Glutamatergic neuron (in vitro differentiated cells): Measurements from ENCODE around the gene MRPL43. TPM values are rescaled to one million over a fixed set of nuclear protein-coding genes. Genes with fewer than 3 reads are reported as not detected.

Experiments used
- DNase-seq: peaks from one replicate; pipeline ENCODE4 v3.0.0; 2022
- H3K27ac Mint-ChIP-seq: one replicate; pipeline ENCODE4 v1.8.0; 2020; ENCODE audit warnings: mild to moderate bottlenecking, mixed read lengths, inconsistent platforms; ENCODE audit not compliant: unreplicated experiment
- H3K27me3 Mint-ChIP-seq: one replicate; pipeline ENCODE4 v1.8.0; 2020; ENCODE audit warnings: mild to moderate bottlenecking, moderate library complexity, mixed read lengths, inconsistent platforms; ENCODE audit not compliant: unreplicated experiment
- H3K36me3 Mint-ChIP-seq: one replicate; pipeline ENCODE4 v1.8.0; 2020; ENCODE audit warnings: mild to moderate bottlenecking, mixed read lengths, inconsistent platforms; ENCODE audit not compliant: unreplicated experiment
- H3K4me1 Mint-ChIP-seq: one replicate; pipeline ENCODE4 v1.8.0; 2020; ENCODE audit warnings: mild to moderate bottlenecking, low read depth, mixed read lengths, inconsistent platforms; ENCODE audit not compliant: unreplicated experiment
- H3K4me3 Mint-ChIP-seq: one replicate; pipeline ENCODE4 v1.8.0; 2020; ENCODE audit warnings: mild to moderate bottlenecking, mixed read lengths, inconsistent platforms; ENCODE audit not compliant: unreplicated experiment
- H3K9me3 Mint-ChIP-seq: one replicate; pipeline ENCODE4 v1.8.0; 2020; ENCODE audit warnings: mild to moderate bottlenecking, moderate library complexity, mixed read lengths, inconsistent platforms; ENCODE audit not compliant: unreplicated experiment
- total RNA-seq: library from RNA; stranded (reverse); fragmentation: NEBNext Ultra II Directional; extraction: Animal tissue kit (Norgen Biotek cat#: 25700); gene quantifications from one replicate; pipeline ENCODE4 v1.2.1, GENCODE V29; 2021; ENCODE audit not compliant: unreplicated experiment
- TF ChIP-seq, protein P1 (sequence below): fragments of 200-600 bp; sonication (generic); IDR thresholded peaks from one replicate; pipeline ENCODE4 v1.5.0; 2021; ENCODE audit not compliant: partially characterized antibody, unreplicated experiment

MRPL43 gene
- total RNA-seq, 1 donor from 2014 or later, result 58.2 TPM

DNA sequence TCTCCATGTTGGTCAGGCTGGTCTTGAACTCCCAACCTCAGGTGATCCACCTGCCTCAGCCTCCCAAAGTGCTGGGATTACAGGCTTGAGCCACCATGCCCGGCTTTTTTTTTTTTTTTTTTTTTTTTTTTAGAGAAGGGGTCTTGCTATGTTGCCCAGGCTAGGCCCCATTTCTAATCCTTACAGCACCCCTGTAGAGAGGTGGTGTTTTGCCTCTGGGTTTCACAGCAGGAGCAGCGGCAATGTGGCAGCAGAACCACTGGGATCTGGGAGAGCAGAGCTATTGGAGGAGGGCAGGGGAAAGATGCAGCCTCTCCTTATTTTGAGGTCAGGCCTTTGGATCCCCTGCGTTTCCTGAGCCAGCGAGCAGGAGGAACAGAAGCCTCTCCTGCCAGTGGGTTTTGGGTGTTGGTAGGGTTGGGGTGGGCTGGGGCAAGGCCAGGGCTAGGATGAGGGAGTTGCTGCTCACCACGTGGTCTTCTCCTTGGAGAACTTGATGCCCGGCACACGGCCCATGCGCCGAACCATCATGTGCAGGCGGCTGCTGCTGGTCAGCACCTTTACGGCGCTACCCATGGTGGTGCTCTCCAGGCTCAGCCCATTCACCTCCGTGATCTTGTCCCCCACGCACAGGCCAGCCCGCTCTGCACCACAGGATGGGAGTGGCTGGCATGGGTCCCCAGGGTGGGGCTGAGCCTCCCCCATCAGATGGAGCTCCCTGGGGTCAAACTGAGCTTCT lies 35.8 kb upstream of the MRPL43 start:
- DNase-seq, result no peak
- Mint-ChIP-seq H3K36me3 (peaks cover 6% of the 10 kb centered on the region), H3K27me3 (peaks cover 8% of the 10 kb centered on the region), H3K4me3 (no peak overlapping the region), H3K9me3 (peaks cover 4% of the 10 kb centered on the region), H3K4me1 (peaks cover 13% of the 10 kb centered on the region), H3K27ac (no peak overlapping the region)
- TF ChIP-seq, protein P1, sequence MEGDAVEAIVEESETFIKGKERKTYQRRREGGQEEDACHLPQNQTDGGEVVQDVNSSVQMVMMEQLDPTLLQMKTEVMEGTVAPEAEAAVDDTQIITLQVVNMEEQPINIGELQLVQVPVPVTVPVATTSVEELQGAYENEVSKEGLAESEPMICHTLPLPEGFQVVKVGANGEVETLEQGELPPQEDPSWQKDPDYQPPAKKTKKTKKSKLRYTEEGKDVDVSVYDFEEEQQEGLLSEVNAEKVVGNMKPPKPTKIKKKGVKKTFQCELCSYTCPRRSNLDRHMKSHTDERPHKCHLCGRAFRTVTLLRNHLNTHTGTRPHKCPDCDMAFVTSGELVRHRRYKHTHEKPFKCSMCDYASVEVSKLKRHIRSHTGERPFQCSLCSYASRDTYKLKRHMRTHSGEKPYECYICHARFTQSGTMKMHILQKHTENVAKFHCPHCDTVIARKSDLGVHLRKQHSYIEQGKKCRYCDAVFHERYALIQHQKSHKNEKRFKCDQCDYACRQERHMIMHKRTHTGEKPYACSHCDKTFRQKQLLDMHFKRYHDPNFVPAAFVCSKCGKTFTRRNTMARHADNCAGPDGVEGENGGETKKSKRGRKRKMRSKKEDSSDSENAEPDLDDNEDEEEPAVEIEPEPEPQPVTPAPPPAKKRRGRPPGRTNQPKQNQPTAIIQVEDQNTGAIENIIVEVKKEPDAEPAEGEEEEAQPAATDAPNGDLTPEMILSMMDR, result no peak

DNA sequence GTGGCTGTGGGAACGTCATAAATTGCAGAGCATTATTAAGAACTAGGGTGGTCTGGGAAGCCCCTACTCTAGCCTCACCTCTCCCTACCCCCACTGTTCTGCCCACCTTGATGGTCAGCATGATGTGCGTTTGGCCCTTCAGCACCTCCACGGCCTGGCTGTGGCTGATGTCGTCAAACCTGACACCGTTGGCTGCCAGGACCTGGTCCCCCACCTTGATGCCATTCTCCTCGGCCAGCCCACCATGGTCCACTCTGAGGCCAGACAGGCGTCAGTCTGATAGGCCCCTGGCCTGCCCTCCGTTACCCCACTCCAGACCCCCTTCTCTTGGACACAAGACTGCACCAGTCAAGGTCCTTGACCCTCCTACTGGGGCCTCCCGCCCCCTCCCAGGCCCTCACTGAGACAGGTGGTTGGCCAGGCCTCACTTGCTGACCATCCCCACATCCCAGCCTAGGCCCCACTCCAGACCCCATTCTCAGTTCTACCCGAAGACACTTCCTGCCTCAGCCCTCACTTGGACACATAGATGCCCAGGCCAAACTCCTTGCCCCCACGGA lies 34.5 kb upstream of the MRPL43 start:
- peaks cover 8% of the 10 kb centered on the region for H3K27me3 Mint-ChIP-seq

DNA sequence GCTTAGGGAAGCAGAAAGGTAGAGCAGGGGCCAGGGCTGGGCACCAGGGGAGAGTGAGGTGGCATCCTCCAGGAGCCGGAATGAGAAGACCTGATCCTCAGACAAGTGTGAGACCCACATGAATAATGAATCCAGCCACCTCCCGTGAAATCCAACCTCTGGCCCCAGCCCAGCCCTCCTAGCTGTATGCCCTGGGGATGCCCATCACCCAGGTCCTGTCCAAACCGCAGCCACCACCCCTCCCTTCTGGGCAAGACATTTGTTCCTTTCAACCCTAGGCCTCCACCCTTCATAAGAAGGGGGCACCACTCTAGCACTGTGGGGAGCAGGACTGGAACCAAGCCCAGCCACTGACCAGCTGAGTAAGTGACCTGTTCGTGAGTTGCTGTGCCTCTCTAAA lies 33.9 kb upstream of the MRPL43 start:
- H3K4me3 Mint-ChIP-seq, result no peak overlapping the region
- H3K4me1 Mint-ChIP-seq, result peaks cover 4% of the 10 kb centered on the region
- DNase-seq, result no peak
- peaks cover 6% of the 10 kb centered on the region for H3K27me3 Mint-ChIP-seq
- no peaks in the 10 kb centered on the region for H3K36me3 Mint-ChIP-seq
- peaks cover 9% of the 10 kb centered on the region for H3K9me3 Mint-ChIP-seq
- TF ChIP-seq, protein P1, result no peak
- no peak overlapping the region for H3K27ac Mint-ChIP-seq

More for the DNA sequence above, 34.5 kb upstream of the MRPL43 start:
- TF ChIP-seq, protein P1, result no peak
- Mint-ChIP-seq H3K27ac (no peak overlapping the region), H3K4me1 (peaks cover 6% of the 10 kb centered on the region), H3K36me3 (no peaks in the 10 kb centered on the region), H3K9me3 (peaks cover 6% of the 10 kb centered on the region), H3K4me3 (no peak overlapping the region)
- DNase-seq, result no peak

DNA sequence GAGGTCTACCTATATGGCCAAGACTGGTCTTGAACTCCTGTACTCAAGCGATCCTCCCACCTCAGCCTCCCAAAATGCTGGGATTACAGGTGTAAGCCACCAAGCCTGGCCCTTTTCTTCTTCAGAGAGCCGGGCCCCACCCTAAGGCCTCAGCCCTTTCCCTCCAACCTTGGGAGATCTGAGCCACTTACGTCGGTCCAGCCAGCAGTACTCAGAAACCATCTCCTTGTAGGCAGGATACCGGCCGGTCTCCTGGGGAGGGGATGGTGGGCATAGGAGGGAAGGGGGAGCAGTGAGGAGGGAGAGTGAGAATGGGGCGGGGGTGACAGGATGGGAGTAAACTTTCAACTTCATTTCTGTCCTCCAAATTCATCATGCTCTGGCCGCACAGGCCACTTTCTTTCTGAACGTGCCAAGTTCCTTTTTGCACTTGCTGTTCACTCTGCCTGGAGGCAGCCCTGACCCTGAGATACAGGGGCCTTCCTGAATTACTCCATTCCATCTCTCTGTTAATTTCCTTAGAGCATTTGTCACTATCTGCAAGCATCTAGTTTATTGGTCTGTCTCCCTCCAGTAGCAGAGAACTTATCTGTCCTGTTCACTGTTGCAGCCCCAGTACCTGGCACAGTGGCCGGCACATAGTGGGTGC lies 33.3 kb upstream of the MRPL43 start:
- Mint-ChIP-seq H3K4me1 (peaks cover 5% of the 10 kb centered on the region), H3K9me3 (peaks cover 9% of the 10 kb centered on the region), H3K36me3 (no peaks in the 10 kb centered on the region), H3K27me3 (peaks cover 6% of the 10 kb centered on the region), H3K4me3 (no peak overlapping the region), H3K27ac (no peak overlapping the region)
- TF ChIP-seq, protein P1, result no peak
- DNase-seq, result no peak

DNA sequence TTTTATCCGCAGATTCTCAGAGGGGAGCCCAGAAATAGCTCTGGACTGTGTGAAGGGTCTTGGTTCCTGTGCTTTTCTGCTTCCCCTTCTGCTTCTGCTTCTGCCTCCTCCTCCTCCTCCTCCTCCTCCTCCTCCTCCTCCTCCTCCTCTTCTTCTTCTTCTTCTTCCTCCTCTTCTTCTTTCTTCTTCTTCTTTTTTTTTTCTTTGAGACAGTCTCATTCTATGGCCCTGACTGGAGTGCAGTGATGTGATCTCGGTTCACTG lies 32.1 kb upstream of the MRPL43 start:
- H3K36me3 Mint-ChIP-seq, result no peaks in the 10 kb centered on the region
- H3K4me1 Mint-ChIP-seq, result peaks cover 5% of the 10 kb centered on the region
- peaks cover 12% of the 10 kb centered on the region for H3K9me3 Mint-ChIP-seq
- no peak overlapping the region for H3K4me3 Mint-ChIP-seq
- H3K27me3 Mint-ChIP-seq, result peaks cover 11% of the 10 kb centered on the region
- H3K27ac Mint-ChIP-seq, result no peak overlapping the region
- DNase-seq, result no peak
- TF ChIP-seq, protein P1, result no peak
